Measurements from ENCODE around the gene EIF5.
A peak's percentile ranks its signal among the peaks of the same experiment; 100 is the strongest.

EIF5 gene

DNA sequence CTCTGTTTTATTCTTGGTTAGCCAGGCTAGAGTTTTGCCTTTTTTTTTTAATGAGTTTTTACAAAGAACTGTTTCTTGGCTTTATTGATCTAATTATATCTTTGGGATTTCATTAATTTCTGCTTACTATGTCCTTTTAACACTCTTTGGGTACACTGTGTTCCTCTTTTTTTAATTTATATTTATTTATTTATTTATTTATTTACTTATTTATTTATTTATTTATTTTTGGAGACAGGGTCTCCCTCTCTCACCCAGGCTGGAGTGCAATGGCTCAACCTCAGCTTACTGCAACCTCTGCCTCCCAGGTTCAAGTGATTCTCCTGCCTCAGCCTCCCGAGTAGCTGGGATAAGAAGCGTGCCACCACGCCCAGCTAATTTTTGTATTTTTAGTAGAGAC is 36.0 kb downstream of the EIF5 start:
- DNase-seq (ENCODE audit: low spot score), result no peak

DNA sequence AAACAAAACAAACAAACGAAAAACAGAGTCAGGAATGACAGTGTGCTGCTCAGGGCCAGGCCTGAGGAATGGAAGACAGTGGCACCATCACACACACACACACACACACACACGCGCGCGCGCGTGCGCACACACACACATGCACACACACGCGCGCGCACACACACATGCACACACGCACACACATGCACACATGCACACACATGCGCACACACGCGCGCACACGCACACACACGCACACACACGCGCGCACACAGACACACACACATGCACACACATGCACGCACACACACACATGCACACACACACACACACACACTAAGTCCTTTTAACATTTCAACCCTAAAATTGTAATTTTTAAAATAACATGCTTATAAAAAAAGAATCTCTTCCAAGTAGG is 38.0 kb downstream of the EIF5 start:
- DNase-seq (ENCODE audit: low spot score), result no peak

DNA sequence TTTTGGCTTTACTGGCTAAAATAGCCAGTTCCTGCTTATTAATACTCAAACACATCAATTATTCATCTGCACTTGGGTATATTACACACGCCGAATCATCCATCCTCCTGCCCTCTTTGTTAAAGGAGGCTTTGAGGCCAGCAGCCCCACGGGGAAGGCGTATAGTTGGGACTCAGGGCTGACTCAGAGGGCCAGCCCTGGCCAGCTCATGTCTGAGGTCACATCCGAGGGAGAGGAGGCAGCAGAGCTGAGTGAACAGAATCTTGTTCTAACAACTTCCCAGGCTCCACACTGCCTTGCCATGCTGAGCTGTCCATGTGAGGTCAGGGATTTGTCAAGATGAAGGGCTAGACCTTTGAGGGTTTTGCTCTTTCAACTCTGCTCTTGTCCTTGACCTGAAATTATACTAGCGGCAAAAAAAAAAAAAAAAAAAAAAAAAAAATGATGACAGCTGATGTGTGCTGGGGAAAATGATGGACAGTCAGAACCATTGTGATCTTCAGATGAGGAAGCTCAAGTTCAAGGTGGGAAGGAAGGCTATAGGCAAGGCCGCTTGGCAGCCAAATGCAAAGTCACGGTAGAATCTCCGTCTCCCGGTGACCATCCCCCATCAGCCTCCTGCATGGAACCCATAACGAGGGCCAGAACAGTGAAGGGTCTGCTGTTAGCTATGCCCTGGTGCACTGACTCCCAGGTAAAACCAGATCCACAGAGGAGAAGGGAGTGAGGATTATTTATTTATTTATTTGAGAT is 38.7 kb downstream of the EIF5 start:
- peak; percentile 92 for DNase-seq (ENCODE audit: low spot score)

DNA sequence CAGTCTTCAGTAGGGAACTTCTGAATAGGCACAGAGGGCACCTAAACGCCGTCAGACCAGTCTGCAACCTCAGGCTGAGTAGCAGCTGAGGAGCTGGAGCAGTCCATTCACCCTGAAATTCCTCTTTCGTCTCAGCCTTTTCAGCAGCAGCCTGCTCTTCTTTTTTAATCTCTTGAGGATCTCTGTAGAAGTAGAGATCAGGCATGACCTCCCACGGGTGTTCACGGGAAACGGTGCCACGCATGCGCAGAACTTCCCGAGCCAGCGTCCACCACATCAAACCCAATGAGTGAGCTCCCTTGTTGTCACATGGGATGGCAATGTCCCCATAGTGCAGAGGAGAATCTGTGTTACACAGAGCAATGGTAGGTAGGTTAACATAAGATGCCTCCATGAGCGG is 40.1 kb downstream of the EIF5 start:
- DNase-seq (ENCODE audit: low spot score), result no peak

DNA sequence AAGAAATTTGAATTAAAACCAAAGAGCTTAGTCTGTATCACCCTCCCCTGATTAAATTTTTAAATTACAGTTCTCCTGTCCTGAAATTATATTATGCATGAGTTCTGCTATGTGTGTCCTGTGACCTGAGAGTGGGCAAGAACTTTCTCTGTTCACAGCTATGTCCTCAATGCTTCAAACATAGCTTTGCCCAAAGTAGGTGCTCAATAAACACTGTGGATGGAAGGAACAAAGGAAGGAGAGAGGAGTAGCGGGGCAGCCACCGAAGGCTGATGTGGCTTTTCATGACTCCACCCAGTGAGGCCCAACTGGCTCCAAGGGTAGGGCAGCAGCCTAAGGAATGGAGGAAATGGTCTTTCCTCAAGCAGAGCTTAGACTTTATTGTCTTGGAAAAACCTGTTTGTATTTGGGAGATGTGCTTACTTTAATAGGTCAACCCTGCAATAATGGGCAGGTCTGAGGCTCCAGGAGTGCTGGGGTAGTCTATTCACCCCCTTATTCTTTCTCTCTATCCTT is 43.5 kb downstream of the EIF5 start:
- no peak for DNase-seq (ENCODE audit: low spot score)

DNA sequence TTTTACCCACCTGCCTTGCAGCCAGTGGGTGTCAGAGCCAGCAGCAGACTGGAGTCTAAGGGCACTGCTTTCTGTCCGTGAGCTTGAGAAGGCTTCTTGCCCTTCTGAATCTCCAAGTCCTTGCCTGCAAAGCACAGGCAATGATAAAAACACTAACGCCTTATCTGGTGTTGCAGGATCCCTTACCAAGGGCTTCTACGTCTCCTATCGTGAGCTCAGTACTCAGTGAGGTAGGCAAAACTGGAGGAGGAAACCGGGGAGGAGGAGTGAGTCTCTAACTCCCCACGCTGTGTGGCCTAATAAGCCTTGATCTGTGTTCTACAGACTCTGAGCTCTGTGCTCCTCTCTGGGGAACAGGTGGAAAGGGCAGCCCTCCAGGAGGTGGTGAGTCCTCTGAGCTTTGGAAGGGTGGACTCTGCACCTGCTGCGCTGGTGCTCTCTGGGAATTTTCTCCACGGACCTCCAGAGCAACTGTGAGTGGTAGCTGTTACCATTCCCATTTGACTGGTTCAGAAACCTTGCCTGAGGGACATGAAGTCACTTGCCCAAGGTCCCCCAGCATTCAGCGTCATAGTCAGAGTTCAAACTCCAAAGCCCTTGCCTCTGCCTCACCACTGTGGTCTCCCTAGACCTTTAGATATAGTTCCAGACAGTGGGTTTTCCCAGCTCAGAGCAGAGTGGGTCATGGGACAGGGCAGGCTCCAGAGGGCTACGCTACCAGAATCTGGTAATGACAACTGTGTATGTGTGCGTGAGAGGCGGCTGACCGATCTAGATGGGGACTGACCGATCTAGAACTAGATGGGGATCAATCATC is 44.2 kb downstream of the EIF5 start:
- DNase-seq (ENCODE audit: low spot score), result no peak

DNA sequence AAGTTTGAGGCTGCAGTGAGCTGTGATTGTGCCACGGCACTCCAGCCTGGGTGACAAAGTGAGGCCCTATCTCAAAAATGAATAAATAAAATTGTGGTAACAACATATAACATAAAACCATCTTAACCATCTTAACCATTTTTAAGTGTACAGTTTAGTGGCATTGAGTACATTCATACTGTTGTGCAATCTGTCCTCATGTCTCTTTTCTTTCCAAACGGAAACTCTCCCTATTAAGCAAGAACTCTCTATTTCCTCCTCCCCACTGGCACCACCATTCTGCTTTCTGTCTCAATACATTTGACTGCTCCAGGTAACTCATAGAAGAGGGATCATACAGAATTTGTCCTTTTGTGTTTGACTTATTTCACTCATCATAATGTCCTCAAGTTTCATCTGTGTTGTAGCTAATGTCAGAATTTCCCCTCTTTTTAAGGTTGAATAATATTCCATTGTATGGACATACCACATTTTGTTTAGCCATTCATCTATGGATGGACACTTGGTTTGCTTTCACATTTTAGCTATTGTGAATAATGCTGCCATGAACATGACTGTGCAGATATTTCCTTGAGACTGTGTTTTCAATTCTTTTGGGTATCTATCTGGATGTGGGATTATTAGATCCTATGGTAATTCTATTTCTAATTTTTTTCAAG is 46.8 kb downstream of the EIF5 start:
- DNase-seq (ENCODE audit: low spot score), result no peak

DNA sequence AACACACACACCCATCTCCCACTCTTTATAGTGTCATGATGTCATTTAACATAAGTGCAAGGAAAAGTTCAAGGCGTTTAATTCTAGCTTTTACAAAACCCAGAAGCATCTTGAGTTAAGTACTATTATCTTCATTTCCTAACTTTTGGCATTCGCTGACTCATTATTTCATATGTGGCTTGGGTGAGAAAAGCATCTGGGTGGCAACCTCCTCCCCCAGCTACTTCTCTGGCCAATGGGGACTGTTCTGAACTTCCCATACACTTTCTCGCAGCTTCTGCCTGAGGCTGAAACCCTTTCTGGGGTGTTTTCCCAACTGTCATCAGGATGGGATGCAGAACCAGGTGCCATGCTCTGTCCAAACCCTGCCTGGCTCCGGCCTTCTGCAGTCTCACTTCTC is 48.3 kb downstream of the EIF5 start:
- peak; percentile 82 for DNase-seq (ENCODE audit: low spot score)

DNA sequence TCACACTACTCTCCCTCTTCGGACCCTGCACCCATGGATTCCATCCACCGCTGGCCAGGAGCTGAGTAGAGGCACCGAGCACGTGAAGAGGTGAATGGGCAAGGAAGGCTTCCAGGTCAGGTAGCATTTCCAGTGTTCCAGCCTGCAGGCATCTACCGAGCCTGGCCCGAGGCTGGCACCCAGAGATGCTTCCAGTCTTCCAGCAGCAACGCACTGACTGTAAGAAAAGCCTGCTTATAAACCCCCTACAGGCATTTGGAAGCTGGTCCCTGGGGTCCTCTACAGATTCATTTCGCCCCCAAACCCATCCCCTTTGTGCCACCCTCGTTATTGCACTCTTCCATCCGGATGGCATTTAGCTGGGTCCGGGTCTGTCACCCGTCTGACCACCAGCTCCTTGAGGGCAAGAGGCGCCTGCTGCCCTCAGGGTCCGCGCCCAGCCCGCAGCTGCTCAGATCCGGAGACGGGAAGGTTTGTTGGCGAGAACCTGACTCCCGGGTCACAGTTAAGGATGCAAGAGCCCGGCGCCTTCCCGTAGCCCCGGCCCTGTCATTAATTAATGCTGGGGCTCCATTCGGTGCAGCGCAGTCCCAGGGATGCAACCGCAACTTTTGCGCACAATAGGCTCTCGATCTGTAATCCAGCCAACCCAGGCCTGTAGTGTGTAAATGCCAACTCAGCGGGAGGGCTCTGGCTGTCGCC is 50.6 kb downstream of the EIF5 start:
- DNase-seq (ENCODE audit: low spot score), result no peak

DNA sequence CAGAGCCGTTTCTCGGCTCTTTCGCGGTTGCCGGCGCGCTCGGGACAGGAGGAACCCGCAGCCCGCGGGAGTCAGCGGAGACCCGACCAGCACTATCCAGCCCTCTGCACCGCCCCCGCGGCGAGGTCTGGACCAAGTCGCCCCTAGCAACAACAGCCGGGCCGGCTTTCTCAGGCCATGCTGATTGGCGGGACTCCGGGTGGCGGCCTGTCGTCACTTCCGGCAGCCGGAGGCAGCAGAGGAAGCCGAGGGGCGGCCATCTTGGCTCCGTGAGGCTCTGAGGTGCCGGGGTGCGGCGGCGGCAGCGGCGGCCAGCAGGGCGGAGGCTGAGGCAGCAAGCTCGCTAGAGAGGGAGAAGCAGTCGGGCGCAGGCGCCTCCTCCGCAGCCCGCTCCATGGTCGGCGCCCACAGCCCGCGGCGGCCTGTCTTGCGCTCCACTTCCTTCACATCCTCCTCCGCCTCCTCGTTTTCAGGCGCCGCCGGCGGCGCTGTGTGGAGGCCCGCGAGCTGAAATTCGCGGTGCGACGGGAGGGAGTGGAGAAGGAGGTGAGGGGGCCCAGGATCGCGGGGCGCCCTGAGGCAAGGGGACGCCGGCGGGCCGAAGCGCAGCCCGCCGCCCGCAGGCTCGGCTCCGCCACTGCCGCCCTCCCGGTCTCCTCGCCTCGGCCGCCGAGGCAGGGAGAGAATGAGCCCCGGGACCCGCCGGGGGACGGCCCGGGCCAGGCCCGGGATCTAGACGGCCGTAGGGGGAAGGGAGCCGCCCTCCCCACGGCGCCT is 51.3 kb downstream of the EIF5 start, which contains the start of gene MARK3:
MARK3 (plus strand) TSS at position 264 of the 777 bp plus-strand sequence. CDS start 615 bp downstream, outside the sequence.
- peak; percentile 98 for DNase-seq (ENCODE audit: low spot score)

DNA sequence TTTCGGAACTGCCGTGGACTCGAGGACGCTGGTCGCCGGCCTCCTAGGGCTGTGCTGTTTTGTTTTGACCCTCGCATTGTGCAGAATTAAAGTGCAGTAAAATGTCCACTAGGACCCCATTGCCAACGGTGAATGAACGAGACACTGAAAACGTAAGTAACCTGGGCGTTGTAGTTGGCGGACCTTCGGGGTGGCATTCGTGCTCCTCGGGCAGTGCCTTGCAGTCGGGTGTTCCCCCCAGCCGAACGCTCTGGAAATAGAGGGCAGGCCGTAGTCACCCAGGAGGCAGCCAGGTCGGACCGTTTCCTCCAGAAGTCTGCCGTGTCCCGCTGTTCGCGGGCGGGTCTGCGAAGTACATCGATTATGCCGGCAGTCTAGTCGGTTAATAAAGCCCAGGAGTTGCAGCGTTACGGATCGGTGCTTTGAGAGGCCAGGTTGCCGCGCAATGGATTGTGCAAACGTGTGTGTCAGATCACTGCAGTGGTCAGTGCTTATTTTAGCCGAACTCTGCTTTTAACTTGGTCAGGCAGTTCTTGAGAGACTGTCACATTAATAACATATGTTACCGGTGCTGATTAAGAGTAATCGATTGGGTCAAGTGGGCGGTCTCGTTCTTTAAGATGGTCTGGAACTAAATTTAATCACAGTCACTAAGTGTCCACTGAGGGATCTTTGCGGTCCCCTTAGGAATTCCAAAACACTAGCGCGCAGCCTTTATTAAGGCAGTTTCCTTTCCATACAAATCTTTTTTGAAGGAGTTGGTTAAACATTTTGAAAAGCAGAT is 52.1 kb downstream of the EIF5 start:
- DNase-seq (ENCODE audit: low spot score), result peak; percentile 21

DNA sequence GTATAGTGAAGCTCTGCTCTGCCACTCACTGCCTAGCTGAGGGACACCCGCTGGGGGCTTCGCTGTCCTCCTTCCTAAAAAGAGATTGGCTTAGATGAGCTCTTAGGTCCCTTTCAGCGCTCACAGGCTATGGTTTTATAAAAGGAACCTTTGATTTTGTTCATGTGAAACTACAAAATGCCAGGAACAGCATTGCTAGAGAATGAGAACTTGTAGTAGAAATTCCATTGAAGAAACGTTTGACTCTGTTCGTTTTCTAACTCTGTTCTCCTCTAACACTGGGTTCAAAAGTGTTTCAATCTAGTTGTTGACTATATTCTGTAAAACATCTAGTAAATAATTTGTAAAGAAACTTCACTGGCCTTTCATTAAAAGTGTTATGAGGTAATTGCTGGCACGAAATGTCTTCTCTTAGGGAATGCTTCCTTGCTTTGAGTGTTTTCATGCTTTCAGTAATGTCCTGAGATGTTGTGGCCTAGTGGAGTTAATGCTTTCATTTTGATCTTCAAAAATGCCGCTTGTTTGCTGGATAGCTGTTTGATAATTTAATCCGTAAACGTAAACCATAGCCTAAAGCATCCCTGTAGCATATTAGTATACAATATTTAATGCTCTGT is 52.8 kb downstream of the EIF5 start:
- peak; percentile 24 for DNase-seq (ENCODE audit: low spot score)

DNA sequence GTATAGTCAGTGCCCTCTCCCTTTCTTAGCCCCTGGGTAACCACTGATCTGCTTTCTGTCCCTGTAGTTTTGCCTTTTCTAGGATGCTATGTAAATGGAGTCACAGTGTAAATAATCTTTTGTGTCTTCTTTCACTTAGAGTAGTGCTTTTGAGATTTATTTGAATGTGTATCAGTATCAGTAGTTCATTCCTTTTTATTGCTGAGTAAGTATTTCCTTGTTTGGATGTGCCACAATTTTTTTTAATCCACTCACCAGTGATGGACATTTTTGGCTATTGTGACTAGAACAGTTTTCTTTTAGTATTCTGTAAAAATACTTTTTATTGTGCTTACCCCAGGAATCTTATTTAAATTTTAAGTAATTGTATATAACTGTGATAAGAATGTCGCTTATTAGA is 54.6 kb downstream of the EIF5 start:
- no peak for DNase-seq (ENCODE audit: low spot score)

DNA sequence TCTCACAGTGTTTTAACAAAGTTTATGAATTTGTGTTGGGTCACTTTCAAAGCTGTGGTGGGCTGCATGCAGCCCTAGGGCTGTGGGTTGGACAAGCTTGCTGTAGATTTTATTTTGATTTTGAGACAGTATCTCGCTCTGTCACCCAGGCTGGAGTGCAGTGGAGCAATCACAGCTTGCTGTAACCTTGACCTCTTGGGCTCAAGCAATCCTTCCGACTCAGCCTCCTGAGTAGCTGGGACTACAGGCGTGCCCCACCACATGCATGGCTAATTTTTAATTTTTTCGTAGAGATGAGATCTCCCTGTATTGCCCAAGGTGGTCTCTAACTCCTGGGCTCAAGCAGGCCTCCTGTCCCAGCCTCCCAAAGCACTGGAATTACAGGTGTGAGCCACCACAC is 56.6 kb downstream of the EIF5 start:
- no peak for DNase-seq (ENCODE audit: low spot score)

DNA sequence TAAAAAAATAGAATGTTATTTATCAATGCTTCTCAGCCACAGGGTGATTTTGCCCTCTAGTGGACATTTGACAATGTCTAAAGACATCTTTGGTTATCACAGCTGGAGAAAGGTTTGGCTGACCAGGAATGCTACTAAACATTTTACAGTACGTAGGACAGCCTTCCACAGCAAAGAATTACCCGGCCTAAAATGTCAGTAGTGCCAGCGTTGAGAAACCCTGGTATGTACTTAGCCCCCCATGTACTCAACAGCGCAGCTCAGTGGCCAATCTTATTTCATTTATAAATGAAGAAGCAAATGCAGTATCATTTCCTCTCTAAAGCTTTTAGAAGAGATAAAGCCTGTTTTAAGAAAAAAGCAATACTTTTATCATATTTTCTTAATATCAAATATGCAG is 57.0 kb downstream of the EIF5 start:
- peak; percentile 61 for DNase-seq (ENCODE audit: low spot score)

DNA sequence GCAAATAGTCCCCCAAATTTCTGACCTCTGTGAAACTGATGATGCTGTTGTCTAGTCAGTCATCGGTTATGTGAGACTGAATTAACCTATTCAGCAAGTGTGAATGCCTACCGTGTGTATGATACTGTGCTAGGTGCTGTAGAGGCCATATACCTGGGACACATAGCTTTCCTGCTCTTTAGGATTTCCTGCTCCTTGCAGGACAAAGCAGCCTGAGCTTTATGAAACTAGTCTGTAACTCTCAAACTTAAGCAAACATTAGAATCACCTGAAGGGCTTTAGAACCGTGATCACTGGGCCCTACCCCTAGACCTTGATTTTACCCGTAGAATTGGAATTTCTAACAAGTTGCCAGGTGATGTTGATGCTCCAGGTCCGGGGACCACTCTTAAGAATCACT is 58.1 kb downstream of the EIF5 start:
- DNase-seq (ENCODE audit: low spot score), result no peak

DNA sequence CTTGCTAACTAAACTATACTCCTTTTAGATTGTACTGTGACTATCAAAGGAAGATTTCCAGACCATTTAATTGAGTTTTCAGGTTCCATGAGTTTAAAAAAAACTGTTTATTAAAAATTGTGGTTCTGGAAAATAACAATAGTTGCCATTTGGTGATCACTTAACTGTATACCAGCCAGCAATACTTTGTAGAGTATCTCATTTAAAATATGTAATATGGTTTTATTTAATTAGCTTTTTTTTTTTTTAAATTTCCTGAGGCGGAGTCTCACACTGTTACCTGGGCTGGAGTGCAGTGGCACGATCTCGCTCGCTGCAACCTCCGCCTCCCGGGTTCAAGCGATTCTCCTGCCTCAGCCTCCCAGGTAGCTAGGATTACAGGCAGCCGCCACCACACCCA is 58.5 kb downstream of the EIF5 start:
- DNase-seq (ENCODE audit: low spot score), result no peak

DNA sequence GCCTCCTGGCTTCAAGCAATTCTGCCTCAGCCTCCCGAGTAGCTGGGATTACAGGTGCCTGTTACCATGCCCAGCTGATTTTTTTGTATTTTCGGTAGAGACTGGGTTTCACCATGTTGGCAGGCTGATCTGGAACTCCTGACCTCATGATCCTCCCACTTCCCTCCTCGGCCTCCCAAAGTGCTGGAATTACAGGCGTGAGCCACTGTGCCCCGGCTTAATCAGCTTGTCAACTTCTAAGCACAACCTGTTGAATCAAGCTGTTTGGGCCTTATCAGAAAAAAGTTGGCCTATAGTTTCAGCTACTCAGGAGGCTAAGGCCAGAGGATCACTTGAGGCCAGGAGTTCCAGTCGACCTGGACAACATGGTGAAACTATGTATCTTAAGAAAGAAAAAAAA is 59.0 kb downstream of the EIF5 start:
- no peak for DNase-seq (ENCODE audit: low spot score)

DNA sequence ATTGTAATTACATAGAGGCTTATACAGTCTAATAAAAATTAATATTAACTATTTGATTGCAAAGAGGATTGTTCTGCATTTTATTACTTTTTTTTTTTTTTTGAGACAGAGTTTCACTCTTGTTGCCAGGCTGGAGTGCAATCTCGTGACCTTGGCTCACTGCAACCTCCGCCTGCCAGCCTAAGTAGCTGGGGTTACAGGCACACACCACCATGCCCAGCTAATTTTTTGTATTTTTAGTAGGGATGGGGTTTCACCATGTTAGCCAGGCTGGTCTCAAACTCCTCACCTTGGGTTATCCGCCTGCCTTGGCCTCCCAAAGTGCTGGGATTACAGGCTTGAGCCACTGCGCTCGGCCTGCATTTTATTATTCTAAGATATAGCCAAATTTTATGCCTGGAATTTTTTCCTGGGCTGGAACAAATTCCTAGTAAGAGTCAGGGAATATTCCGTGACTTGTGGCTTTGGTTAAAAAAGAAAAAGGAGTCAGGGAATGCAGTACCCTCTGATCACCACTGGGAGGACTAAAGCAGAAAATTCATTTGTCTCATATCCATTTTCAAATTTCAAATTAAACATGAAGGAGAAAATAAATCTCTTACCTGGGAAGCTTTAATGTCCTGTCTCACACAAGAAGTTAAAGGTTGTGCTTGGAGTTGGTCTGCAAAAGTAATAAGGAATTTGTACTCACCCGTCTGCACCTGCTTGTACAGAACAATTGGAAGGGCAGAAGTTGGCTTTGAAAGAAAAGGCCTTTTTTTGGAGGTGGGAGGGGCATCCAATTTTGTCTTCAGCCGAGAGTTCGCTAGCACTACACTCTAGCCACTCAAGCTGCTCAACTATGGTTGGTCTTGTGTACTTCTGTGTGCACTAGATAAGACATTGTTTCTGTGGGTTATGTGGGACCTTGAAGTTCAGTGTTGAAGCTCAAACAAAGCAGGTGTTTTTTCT is 59.9 kb downstream of the EIF5 start:
- peak; percentile 67 for DNase-seq (ENCODE audit: low spot score)

All from GM03348 (cell line).